Activated CD4-positive, alpha-beta T cell treated with anti-CD3 and anti-CD28 coated beads for 48 hours (primary cell): ENCODE results near the gene CEACAM7.
"Not testable (repeated sequence)": the region's sequence is repeated elsewhere in the genome, so short reads cannot be mapped to it uniquely, and the experiment has no call there.

Source experiments
- DNase-seq: peaks from one replicate; pipeline ENCODE4 v3.0.0-alpha.2; 2020

Gene CEACAM7

DNA sequence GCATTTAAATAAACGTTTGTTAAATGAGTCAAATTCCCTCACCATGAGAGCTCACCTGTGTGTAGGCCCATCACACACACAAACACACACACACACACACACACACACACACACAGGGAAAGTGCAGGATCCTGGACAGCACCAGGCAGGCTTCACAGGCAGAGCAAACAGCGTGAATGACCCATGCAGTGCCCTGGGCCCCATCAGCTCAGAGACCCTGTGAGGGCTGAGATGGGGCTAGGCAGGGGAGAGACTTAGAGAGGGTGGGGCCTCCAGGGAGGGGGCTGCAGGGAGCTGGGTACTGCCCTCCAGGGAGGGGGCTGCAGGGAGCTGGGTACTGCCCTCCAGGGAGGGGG, 11.9 kb upstream of the CEACAM7 start:
- DNase-seq: no peak

DNA sequence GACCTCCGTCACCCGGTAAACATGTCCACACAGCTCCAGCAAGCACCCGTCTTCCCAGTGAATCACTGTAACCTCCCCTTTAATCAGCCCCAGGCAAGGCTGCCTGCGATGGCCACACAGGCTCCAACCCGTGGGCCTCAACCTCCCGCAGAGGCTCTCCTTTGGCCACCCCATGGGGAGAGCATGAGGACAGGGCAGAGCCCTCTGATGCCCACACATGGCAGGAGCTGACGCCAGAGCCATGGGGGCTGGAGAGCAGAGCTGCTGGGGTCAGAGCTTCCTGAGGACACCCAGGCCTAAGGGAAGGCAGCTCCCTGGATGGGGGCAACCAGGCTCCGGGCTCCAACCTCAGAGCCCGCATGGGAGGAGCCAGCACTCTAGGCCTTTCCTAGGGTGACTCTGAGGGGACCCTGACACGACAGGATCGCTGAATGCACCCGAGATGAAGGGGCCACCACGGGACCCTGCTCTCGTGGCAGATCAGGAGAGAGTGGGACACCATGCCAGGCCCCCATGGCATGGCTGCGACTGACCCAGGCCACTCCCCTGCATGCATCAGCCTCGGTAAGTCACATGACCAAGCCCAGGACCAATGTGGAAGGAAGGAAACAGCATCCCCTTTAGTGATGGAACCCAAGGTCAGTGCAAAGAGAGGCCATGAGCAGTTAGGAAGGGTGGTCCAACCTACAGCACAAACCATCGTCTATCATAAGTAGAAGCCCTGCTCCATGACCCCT, 11.3 kb upstream of the CEACAM7 start:
- DNase-seq: no peak

DNA sequence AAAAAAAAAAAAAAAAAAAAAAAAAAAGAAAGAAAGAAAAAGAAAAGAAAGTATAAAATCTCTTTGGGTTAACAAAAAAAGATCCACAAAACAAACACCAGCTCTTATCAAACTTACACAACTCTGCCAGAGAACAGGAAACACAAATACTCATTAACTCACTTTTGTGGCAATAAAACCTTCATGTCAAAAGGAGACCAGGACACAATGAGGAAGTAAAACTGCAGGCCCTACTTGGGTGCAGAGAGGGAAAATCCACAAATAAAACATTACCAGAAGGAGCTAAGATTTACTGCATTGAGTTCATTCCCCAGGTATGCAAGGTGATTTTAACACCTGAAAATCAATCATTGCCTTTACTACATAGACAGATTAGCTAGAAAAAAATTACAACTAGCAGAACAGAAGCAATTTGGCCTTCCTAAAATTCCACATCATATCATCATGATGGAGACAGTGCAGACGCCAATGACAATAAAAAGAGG, 10.7 kb upstream of the CEACAM7 start:
- no peak for DNase-seq

DNA sequence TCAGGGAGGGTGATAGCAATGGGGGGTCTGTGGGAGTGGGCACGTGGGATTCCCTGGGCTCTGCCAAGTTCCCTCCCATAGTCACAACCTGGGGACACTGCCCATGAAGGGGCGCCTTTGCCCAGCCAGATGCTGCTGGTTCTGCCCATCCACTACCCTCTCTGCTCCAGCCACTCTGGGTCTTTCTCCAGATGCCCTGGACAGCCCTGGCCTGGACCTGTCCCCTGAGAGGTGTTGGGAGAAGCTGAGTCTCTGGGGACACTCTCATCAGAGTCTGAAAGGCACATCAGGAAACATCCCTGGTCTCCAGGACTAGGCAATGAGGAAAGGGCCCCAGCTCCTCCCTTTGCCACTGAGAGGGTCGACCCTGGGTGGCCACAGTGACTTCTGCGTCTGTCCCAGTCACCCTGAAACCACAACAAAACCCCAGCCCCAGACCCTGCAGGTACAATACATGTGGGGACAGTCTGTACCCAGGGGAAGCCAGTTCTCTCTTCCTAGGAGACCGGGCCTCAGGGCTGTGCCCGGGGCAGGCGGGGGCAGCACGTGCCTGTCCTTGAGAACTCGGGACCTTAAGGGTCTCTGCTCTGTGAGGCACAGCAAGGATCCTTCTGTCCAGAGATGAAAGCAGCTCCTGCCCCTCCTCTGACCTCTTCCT, 9.3 kb upstream of the CEACAM7 start:
- no peak for DNase-seq

DNA sequence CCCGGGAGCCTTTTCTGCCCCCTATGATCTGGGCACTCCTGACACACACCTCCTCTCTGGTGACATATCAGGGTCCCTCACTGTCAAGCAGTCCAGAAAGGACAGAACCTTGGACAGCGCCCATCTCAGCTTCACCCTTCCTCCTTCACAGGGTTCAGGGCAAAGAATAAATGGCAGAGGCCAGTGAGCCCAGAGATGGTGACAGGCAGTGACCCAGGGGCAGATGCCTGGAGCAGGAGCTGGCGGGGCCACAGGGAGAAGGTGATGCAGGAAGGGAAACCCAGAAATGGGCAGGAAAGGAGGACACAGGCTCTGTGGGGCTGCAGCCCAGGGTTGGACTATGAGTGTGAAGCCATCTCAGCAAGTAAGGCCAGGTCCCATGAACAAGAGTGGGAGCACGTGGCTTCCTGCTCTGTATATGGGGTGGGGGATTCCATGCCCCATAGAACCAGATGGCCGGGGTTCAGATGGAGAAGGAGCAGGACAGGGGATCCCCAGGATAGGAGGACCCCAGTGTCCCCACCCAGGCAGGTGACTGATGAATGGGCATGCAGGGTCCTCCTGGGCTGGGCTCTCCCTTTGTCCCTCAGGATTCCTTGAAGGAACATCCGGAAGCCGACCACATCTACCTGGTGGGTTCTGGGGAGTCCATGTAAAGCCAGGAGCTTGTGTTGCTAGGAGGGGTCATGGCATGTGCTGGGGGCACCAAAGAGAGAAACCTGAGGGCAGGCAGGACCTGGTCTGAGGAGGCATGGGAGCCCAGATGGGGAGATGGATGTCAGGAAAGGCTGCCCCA, 8.5 kb upstream of the CEACAM7 start:
- peak; percentile 22 for DNase-seq

- DNase-seq: no peak
Measured at GRCh38 chr19:41695745-41696144, 7.7 kb upstream of the CEACAM7 start.

GRCh38 chr19:41694831-41695635, 7.0 kb upstream of the CEACAM7 start:
- DNase-seq: no peak

GRCh38 chr19:41694196-41694595, 6.1 kb upstream of the CEACAM7 start:
- no peak for DNase-seq

GRCh38 chr19:41691268-41691970, 3.3 kb upstream of the CEACAM7 start:
- DNase-seq: peak; percentile 48

DNA sequence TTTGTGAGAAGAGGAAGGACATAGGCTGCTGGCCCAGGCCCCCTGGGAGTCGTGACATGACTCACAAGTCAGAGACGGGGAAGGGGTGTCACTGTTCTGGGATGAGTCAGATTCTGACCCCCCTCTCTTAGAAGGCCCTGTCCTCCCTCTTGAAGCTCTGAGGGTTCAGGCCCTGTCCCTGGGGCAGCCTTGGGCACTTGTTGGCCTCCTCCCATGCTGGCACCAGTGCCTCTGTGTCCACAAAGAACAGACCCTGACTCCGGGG, 2.7 kb upstream of the CEACAM7 start:
- no peak for DNase-seq

DNA sequence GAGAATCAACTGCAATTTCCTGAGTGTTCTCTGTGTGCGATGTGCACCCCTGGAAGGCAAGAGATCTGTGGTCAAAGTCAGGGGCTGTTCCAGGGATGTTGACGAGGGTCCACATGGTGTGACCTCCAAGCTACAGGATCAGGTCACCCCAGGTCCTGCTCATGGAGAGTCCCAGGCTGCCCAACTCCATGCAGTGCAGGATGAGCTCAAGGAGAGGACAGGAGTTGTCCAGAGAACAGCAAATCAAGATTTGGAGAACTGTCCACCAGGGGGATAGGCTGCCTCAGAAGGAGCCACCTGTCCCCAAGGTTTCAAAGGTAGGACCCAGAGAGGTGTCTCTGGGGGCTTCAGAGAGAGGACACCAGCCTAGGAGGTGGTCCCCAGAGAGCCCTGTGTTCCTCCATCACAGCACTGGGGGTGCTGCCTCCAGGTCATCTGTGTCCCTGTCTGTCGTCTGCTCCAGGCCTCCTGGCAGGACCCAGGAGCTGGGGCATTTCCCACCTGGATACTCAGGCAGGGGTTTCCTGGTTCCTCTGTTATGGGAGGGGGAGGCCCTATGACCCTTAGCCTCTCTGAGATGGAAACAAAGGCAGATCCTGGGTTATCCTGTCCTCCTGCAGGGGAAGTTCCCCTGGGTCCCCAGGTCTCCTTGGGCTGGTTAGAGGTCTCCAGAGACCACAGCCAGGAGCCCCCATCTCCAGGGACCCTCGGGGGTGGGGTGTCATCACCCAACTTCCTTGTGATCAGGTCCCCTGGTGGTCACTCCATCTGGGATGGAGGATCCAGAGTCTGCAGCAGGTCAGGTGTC, 2.1 kb upstream of the CEACAM7 start:
- DNase-seq: no peak

DNA sequence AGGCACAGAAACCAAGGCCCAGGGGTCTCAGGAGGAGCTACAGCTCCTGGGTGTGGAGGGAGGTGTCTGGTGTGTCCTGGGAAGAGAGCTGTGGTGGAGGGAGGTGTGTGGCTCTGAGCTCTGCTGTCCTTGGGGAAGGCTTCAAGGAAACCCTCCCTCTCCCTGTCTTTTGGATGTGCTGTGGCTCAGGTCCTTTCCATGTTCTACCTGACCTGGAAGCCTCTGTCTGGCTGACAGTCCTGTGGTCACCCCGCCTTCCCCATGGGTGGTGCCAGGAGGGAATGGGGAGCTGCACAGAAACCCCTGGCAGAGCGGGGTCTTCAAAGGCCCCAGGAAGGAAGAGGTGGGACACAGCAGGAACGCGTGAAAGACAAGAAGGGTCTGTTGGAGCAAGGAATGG, 617 bp upstream of the CEACAM7 start:
- DNase-seq: no peak

GRCh38 chr19:41687419-41687818, 651 bp downstream of the CEACAM7 start:
- no peak for DNase-seq

- no peak for DNase-seq
Measured at GRCh38 chr19:41682437-41682836, 5.6 kb downstream of the CEACAM7 start.

- no peak for DNase-seq
Measured at GRCh38 chr19:41671486-41671885, 16.6 kb downstream of the CEACAM7 start.

- DNase-seq: no peak
Measured at GRCh38 chr19:41670755-41671154, 17.3 kb downstream of the CEACAM7 start.

- no peak for DNase-seq
Measured at GRCh38 chr19:41668315-41668714, 19.8 kb downstream of the CEACAM7 start.

DNA sequence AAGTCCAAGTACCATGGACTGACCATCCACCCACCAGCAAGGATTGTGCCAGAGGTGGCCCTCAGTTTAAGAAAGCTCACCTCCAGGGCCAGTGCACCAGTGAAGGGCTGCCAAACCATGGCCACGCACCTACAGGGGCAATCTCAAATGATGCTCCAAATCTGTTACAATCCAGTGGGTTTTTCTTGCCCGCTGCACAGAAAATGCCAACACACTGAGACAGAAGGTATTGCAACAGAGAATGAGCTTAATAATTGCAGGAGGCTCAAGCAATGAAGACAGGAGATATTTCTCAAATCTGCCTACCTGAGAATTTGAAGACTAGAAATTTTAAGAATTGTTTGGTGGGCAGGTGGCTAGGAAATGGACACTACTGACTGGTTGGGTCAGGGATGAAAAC, 22.0 kb downstream of the CEACAM7 start:
- no peak for DNase-seq

DNA sequence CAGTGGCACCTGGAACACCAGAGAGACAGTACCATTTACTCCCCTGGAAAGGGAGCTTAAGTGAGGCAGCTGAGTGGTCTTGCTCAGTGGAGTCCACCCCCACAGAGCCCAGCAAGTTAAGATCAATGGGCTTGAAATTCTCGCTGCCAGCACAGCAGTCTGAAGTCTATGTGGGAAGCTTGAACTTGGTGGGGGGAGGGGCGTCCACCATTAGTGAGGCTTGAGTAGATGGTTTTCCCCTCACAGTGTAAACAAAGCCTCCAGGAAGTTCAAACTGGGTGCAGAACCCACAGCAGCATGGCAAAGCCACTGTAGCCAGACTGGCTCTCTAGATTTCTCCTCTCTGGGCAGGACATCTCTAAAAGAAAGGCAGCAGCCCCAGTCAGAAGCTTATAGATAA, 30.9 kb downstream of the CEACAM7 start:
- no peak for DNase-seq

- DNase-seq: not testable (repeated sequence)
Measured at GRCh38 chr19:41656756-41657155, 31.3 kb downstream of the CEACAM7 start.

DNA sequence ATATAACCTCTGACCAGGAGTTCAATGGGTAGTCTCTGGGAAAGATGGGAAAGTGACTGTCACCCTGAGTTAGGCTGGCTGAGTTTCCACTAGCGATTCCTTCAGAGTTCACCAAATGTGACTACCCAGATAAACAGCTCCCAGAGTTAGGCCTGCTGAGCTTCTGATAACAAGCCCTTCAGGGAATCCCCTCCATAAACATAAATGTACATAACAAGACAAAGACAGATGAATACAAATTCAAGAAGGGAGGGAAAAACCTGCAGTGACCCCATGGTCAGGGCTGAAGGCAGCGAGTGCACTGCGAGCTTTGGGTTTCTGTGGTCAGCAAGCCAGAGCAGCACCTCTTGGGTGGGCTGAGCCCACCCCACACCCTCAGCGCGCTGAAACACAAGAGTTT, 35.8 kb downstream of the CEACAM7 start:
- no peak for DNase-seq

DNA sequence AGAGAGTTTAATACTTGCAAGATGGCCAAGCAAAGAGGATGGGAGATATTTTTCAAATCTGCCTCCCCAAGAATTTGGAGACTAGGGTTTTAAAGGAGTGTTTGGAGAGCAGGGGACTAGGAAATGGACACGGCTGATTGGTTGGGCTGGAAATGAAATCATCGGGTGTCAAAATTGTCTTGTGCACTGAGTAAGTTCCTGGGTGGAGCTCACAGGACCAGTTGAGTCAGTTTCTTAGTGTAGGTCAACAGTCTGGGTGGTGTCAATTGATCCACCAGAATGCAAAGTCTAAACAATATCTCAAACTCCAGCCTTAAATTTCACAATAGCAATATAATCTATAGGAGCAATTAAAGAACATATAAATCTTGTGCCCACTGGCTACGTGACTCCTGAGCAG, 38.2 kb downstream of the CEACAM7 start:
- DNase-seq: no peak
